Measurements from ENCODE around the gene NUP153. TPM values are rescaled to one million over a fixed set of nuclear protein-coding genes. Genes with fewer than 3 reads are reported as not detected.

The NUP153 gene
- total RNA-seq, result 45.7 TPM

GRCh38 chr6:17706580-17707370 is at the start of gene NUP153:
NUP153 (minus strand) TSS chr6:17706925; CDS start chr6:17706387, 538 bp downstream.

GRCh38 chr6:17599877-17600526 is 106.7 kb downstream of the NUP153 start, which contains the start of gene FAM8A1:
FAM8A1 (plus strand) TSS chr6:17600302; CDS start chr6:17600410, 108 bp downstream.

Small RNA genes lying within 50 kb of the gene (small RNA-seq; reads per million reads assigned to genes)
- not detected for gene RF00019 (ENCODE audit: low replicate concordance)
- gene RNA5SP204 (ENCODE audit: low replicate concordance), result 0.07 reads per million
- not detected for gene RNU6-190P (ENCODE audit: low replicate concordance)
- not detected for gene SUMO2P13 (ENCODE audit: low replicate concordance)

Other genes starting within 250 kb of the NUP153 start
- 30.9 TPM for gene FAM8A1, start 106.6 kb downstream of the NUP153 start, total RNA-seq